ENCODE measurements around the gene FHIT. TPM values are rescaled to one million over a fixed set of nuclear protein-coding genes. Genes with fewer than 3 reads are reported as not detected.

Gene FHIT
- total RNA-seq, 1 experiment from 2014 or later, result 20.1 TPM

- POLR2A ChIA-PET, result interaction anchor here (0.6 kb wide), 1 partner anchor 248 kb away, joined by 3 read pairs; no protein-coding TSS in a partner anchor
- CTCF ChIA-PET, result interaction anchor here (0.6 kb wide), 1 partner anchor 537 kb away, joined by 4 read pairs; no protein-coding TSS in a partner anchor
- no peak for DNase-seq (ENCODE audit: unreplicated experiment)
- peaks cover 9% of the 10 kb centered on the region for H3K9me3 Mint-ChIP-seq (ENCODE audit: unreplicated experiment)
- no peak overlapping the region for H3K27ac Mint-ChIP-seq (ENCODE audit: low read depth, unreplicated experiment)
- peaks cover 7% of the 10 kb centered on the region for H3K4me1 Mint-ChIP-seq (ENCODE audit: insufficient read depth, unreplicated experiment)
- BruUV-seq (replicated peaks), result no TSS peak
- H3K27me3 Mint-ChIP-seq (ENCODE audit: insufficient read depth, unreplicated experiment), result no peaks in the 10 kb centered on the region
- H3K4me3 Mint-ChIP-seq (ENCODE audit: unreplicated experiment), result no peak overlapping the region
- intact Hi-C loops (cut with micrococcal nuclease), result no loop called here
- no peak for TF ChIP-seq CTCF (IDR thresholded peaks at IDR 0.05; ENCODE audit: unreplicated experiment)
- no peaks in the 10 kb centered on the region for H3K36me3 Mint-ChIP-seq (ENCODE audit: insufficient read depth, unreplicated experiment)
Measured at GRCh38 chr3:59843821-59844220, 1407.4 kb downstream of the FHIT start.

GRCh38 chr3:59839810-59840515, 1411.3 kb downstream of the FHIT start:
- Mint-ChIP-seq H3K27me3 (ENCODE audit: insufficient read depth, unreplicated experiment) (no peaks in the 10 kb centered on the region), H3K36me3 (ENCODE audit: insufficient read depth, unreplicated experiment) (no peaks in the 10 kb centered on the region), H3K9me3 (ENCODE audit: unreplicated experiment) (no peaks in the 10 kb centered on the region), H3K4me3 (ENCODE audit: unreplicated experiment) (no peak overlapping the region), H3K27ac (ENCODE audit: low read depth, unreplicated experiment) (no peak overlapping the region), H3K4me1 (ENCODE audit: insufficient read depth, unreplicated experiment) (peaks cover 7% of the 10 kb centered on the region)
- intact Hi-C loops (cut with micrococcal nuclease), result no loop called here
- ChIA-PET POLR2A (no interaction called here), CTCF (interaction anchor here (0.7 to 2.0 kb wide), 2 partner anchors 11 to 245 kb away, joined by 3 to 6 read pairs; no protein-coding TSS in a partner anchor)
- TF ChIP-seq CTCF (IDR thresholded peaks at IDR 0.05; ENCODE audit: unreplicated experiment), result no peak
- no TSS peak for BruUV-seq (replicated peaks)
- no peak for DNase-seq (ENCODE audit: unreplicated experiment)

GRCh38 chr3:59839283-59839682, 1412.0 kb downstream of the FHIT start:
- intact Hi-C loops (cut with micrococcal nuclease), result no loop called here
- CTCF ChIA-PET, result interaction anchor here (0.6 to 0.8 kb wide), 5 partner anchors 9 to 1210 kb away, joined by 3 to 5 read pairs (median 3); no protein-coding TSS in a partner anchor
- Mint-ChIP-seq H3K9me3 (ENCODE audit: unreplicated experiment) (no peaks in the 10 kb centered on the region), H3K27ac (ENCODE audit: low read depth, unreplicated experiment) (no peak overlapping the region), H3K27me3 (ENCODE audit: insufficient read depth, unreplicated experiment) (no peaks in the 10 kb centered on the region), H3K4me3 (ENCODE audit: unreplicated experiment) (no peak overlapping the region), H3K36me3 (ENCODE audit: insufficient read depth, unreplicated experiment) (no peaks in the 10 kb centered on the region), H3K4me1 (ENCODE audit: insufficient read depth, unreplicated experiment) (peaks cover 7% of the 10 kb centered on the region)
- no peak for TF ChIP-seq CTCF (IDR thresholded peaks at IDR 0.05; ENCODE audit: unreplicated experiment)
- POLR2A ChIA-PET, result no interaction called here
- peak; percentile 49 for DNase-seq (ENCODE audit: unreplicated experiment)
- BruUV-seq (replicated peaks), result no TSS peak

- H3K4me3 Mint-ChIP-seq (ENCODE audit: unreplicated experiment), result no peak overlapping the region
- ChIA-PET CTCF (interaction anchor here (0.6 kb wide), 1 partner anchor 1642 kb away, joined by 3 read pairs; no protein-coding TSS in a partner anchor), POLR2A (no interaction called here)
- no peaks in the 10 kb centered on the region for H3K27me3 Mint-ChIP-seq (ENCODE audit: insufficient read depth, unreplicated experiment)
- no TSS peak for BruUV-seq (replicated peaks)
- no peak for DNase-seq (ENCODE audit: unreplicated experiment)
- H3K9me3 Mint-ChIP-seq (ENCODE audit: unreplicated experiment), result no peaks in the 10 kb centered on the region
- TF ChIP-seq CTCF (IDR thresholded peaks at IDR 0.05; ENCODE audit: unreplicated experiment), result no peak
- H3K4me1 Mint-ChIP-seq (ENCODE audit: insufficient read depth, unreplicated experiment), result peaks cover 7% of the 10 kb centered on the region
- no peaks in the 10 kb centered on the region for H3K36me3 Mint-ChIP-seq (ENCODE audit: insufficient read depth, unreplicated experiment)
- H3K27ac Mint-ChIP-seq (ENCODE audit: low read depth, unreplicated experiment), result no peak overlapping the region
- intact Hi-C loops (cut with micrococcal nuclease), result no loop called here
Measured at GRCh38 chr3:59836531-59836930, 1414.7 kb downstream of the FHIT start.

Measured in MCF 10A (cell line).